A673 (cell line): Measurements from ENCODE around the gene CLEC1A.

Experiments used
- EZH2 ChIP-seq: fragments of 200-600 bp; sonication (generic); IDR thresholded peaks from 2 replicates; pipeline ENCODE4 v1.6.1; 2017; ENCODE audit warnings: borderline replicate concordance, low read depth, mild to moderate bottlenecking, mixed read lengths, antibody characterized with exemption, low read length; ENCODE audit not compliant: poor library complexity, severe bottlenecking
- TF ChIP-seq, protein P1 (sequence below): fragments of 300-800, 200-600 bp; sonication (generic); conservative IDR thresholded peaks from 2 replicates; pipeline ENCODE4 v1.5.1; 2017; ENCODE audit warnings: low read depth, mild to moderate bottlenecking, antibody characterized with exemption, low read length, moderate library complexity, mixed read lengths

DNA sequence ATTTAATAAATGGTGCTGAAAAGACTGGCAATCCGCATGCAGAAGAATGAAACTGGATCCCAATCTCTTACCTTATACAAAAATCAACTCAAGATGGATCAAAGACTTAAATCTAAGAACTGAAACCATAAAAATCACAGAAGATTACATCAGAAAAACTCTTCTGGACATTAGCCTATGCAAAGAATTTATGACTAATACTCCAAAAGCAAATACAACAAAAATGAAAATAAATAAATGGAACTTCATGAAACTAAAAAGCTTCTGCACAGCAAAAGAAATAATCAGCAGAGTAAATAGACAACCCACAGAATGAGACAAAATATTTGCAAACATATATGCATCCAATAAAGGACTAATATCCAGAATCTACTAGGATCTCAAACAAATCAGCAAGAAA is 14.3 kb upstream of the CLEC1A start:
- TF ChIP-seq EZH2 = no peak
- TF ChIP-seq, protein P1, sequence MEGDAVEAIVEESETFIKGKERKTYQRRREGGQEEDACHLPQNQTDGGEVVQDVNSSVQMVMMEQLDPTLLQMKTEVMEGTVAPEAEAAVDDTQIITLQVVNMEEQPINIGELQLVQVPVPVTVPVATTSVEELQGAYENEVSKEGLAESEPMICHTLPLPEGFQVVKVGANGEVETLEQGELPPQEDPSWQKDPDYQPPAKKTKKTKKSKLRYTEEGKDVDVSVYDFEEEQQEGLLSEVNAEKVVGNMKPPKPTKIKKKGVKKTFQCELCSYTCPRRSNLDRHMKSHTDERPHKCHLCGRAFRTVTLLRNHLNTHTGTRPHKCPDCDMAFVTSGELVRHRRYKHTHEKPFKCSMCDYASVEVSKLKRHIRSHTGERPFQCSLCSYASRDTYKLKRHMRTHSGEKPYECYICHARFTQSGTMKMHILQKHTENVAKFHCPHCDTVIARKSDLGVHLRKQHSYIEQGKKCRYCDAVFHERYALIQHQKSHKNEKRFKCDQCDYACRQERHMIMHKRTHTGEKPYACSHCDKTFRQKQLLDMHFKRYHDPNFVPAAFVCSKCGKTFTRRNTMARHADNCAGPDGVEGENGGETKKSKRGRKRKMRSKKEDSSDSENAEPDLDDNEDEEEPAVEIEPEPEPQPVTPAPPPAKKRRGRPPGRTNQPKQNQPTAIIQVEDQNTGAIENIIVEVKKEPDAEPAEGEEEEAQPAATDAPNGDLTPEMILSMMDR = no peak
